Calu3 (cell line): ENCODE results near the gene NECAB2. TPM values are rescaled to one million over a fixed set of nuclear protein-coding genes. Genes with fewer than 3 reads are reported as not detected.

Source experiments
- BruUV-seq: library from RNA; stranded (reverse); fragments of 400-500 nt; replicated peaks from 2 replicates; lab custom pipeline; 2021; lab: Mats Ljungman, UMichigan
- CTCF ChIA-PET: fragments of 300-600 bp; sonication (Branson Sonifier 250); formaldehyde crosslinking; loops from one replicate; lab custom pipeline; 2022; ENCODE audit warnings: antibody characterized with exemption; lab: Charles Lee
- DNase-seq: peaks from one replicate; pipeline ENCODE4 v3.0.0; 2022
- H3K27ac Mint-ChIP-seq: one replicate; pipeline ENCODE4 v1.8.0; 2022; ENCODE audit warnings: mixed read lengths; ENCODE audit not compliant: unreplicated experiment
- H3K27me3 Mint-ChIP-seq: one replicate; pipeline ENCODE4 v1.8.0; 2022; ENCODE audit warnings: mixed read lengths; ENCODE audit not compliant: unreplicated experiment
- H3K36me3 Mint-ChIP-seq: one replicate; pipeline ENCODE4 v1.8.0; 2022; ENCODE audit warnings: mild to moderate bottlenecking, moderate library complexity, mixed read lengths; ENCODE audit not compliant: insufficient read depth, unreplicated experiment
- H3K4me1 Mint-ChIP-seq: one replicate; pipeline ENCODE4 v1.8.0; 2022; ENCODE audit warnings: mild to moderate bottlenecking, low read depth, mixed read lengths; ENCODE audit not compliant: unreplicated experiment
- H3K4me3 Mint-ChIP-seq: one replicate; pipeline ENCODE4 v1.8.0; 2022; ENCODE audit warnings: mild to moderate bottlenecking, low read depth, moderate library complexity, mixed read lengths; ENCODE audit not compliant: unreplicated experiment
- H3K9me3 Mint-ChIP-seq: one replicate; pipeline ENCODE4 v1.8.0; 2022; ENCODE audit warnings: low read depth, mixed read lengths; ENCODE audit not compliant: unreplicated experiment
- CTCF ChIP-seq: fragments of 200-600 bp; IDR thresholded peaks from one replicate; pipeline ENCODE4 v1.8.0; 2022; ENCODE audit warnings: antibody characterized with exemption; ENCODE audit not compliant: unreplicated experiment
- intact Hi-C: fragments of 100-400 bp; cut with micrococcal nuclease; formaldehyde crosslinking; loops from one replicate; pipeline ENCODE4 v1.10.0; 2022; ENCODE audit not compliant: unreplicated experiment
- total RNA-seq: library from RNA; stranded (reverse); gene quantifications from 2 replicates; pipeline ENCODE4 v1.2.3, GENCODE V29; 2022

NECAB2 gene
- total RNA-seq, 1 experiment from 2014 or later = 0.28 TPM

- peaks cover 11% of the 10 kb centered on the region for H3K36me3 Mint-ChIP-seq
- no TSS peak for BruUV-seq
- H3K4me1 Mint-ChIP-seq = peaks cover 18% of the 10 kb centered on the region
- CTCF ChIA-PET = no interaction called here
- no peak for DNase-seq
- no peak for TF ChIP-seq CTCF
- H3K27ac Mint-ChIP-seq = no peak overlapping the region
- peaks cover 2% of the 10 kb centered on the region for H3K27me3 Mint-ChIP-seq
- intact Hi-C loops = no loop called here
- peaks cover 2% of the 10 kb centered on the region for H3K9me3 Mint-ChIP-seq
- no peak overlapping the region for H3K4me3 Mint-ChIP-seq
Measured at GRCh38 chr16:83996481-83997252, 28.6 kb downstream of the NECAB2 start.

GRCh38 chr16:83998091-83998490, 30.0 kb downstream of the NECAB2 start:
- Mint-ChIP-seq H3K4me3 (no peak overlapping the region), H3K27me3 (peaks cover 16% of the 10 kb centered on the region), H3K4me1 (peaks cover 16% of the 10 kb centered on the region), H3K27ac (no peak overlapping the region), H3K36me3 (peaks cover 11% of the 10 kb centered on the region), H3K9me3 (no peaks in the 10 kb centered on the region)
- no peak for TF ChIP-seq CTCF
- BruUV-seq = no TSS peak
- no peak for DNase-seq
- CTCF ChIA-PET = no interaction called here
- intact Hi-C loops = no loop called here

GRCh38 chr16:84000989-84001642, 33.1 kb downstream of the NECAB2 start:
- CTCF ChIA-PET = no interaction called here
- Mint-ChIP-seq H3K27me3 (peaks cover 47% of the 10 kb centered on the region), H3K4me1 (no peaks in the 10 kb centered on the region), H3K4me3 (no peak overlapping the region), H3K27ac (no peak overlapping the region), H3K9me3 (no peaks in the 10 kb centered on the region), H3K36me3 (no peaks in the 10 kb centered on the region)
- BruUV-seq = no TSS peak
- no peak for TF ChIP-seq CTCF
- no peak for DNase-seq
- intact Hi-C loops = no loop called here

- CTCF ChIA-PET = interaction anchor here (0.7 kb wide), 1 partner anchor 12 kb away, joined by 3 read pairs; no protein-coding TSS in a partner anchor
- no peak overlapping the region for H3K27ac Mint-ChIP-seq
Measured at GRCh38 chr16:84001726-84002125, 33.7 kb downstream of the NECAB2 start.

More at GRCh38 chr16:84001726-84002125, 33.7 kb downstream of the NECAB2 start:
- Mint-ChIP-seq H3K36me3 (no peaks in the 10 kb centered on the region), H3K9me3 (no peaks in the 10 kb centered on the region), H3K27me3 (peaks cover 53% of the 10 kb centered on the region), H3K4me3 (no peak overlapping the region), H3K4me1 (no peaks in the 10 kb centered on the region)
- intact Hi-C loops = no loop called here
- TF ChIP-seq CTCF = no peak
- no peak for DNase-seq
- BruUV-seq = no TSS peak
